NCI-H2227 treated with DMSO at 0.1 percent for 48 hours (cell line): ENCODE data around the gene ZNF444.
A peak's percentile ranks its signal among the peaks of the same experiment; 100 is the strongest.

Source experiments
- DNase-seq: peaks from one replicate; lab custom pipeline; 2025; lab: John Stamatoyannopoulos, UW

ZNF444 gene

DNA sequence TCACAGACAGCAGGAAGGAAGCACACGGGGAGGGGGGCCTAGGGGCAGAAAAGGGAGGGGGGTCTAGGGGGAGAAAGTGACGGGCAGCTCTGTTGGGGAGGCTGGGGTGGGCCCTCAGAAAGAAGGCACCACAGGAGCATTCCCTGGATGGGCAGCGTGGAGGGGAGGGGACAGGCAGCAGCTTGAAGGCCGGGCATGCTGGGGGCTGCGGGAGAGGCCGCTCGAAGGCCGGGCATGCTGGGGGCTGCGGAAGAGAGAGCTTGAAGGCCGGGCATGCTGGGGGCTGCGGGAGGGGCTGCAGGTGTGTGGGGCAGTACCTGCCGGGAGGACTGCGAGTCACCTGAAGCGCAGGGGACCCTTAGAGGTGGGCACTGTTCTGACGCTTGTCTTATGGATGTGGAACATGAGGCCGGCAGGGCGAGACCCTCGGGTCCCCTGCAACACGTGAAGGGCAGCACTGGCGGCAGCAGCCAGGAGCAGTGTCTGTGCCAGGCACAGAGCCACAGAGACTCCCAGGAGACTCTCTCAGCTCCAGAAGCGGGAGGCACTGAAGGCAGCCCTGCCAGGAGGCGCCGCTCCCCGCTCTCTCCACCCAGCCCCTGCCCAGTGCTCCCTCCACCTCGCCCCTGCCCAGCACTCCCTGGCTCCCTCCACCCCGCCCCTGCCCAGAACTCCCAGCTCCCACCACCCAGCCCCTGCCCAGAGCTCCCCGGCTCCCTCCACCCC, 33.3 kb upstream of the ZNF444 start:
- no peak for DNase-seq

DNA sequence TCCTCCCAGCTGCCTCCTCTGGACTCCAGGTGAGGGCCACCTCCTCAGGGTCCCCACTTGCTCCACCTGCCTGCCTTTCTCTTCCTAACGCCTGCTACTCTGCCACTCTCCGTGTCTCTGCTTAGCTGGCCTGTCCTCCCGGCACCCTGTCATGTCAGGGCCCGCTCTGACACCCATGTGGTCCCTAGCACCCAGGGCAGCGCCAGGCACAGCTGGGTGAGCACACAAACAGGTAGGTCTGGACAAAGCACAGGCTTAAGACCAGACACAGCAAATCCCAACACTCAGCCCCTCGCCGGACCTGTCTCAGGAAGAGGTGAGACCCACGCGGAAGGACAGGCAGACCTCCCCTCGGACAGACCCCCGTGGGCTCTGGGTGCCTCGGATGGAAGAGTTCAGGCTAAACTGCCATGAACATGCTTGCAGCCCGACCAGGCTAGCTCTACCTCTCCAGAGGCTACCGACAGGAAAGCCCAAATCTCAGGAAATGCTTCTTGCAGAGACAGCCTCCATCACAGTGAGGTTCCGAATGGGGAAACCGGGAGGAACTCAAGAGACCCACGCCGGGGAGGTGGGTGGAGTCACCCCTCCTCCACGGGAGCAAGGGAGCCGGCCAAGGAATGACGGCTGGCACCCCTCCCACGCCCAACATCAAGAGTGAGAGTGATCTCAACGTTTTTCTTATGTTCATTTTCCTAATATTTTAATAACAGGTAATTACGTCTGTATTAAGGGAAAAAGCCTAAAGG, 32.5 kb upstream of the ZNF444 start:
- no peak for DNase-seq

DNA sequence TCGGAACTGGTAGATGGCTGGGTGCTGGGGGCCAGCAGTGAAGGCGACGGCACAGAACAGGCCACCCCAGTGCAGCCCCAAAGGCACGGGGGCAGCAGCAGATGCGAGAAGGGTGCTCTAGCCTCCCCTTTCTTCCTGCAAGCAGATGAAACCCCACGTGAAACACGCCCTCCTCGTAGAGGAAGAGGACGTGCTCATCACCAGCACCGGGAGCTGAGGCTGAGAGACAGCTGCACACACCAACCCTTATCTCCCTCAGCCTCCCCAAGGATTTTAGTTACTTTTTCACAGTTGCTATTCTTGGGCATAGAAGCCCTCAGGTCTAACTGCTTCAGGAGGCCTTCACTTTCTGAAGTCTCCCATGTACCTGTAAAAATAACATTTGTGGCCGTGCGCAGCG, 31.9 kb upstream of the ZNF444 start:
- DNase-seq: no peak

DNA sequence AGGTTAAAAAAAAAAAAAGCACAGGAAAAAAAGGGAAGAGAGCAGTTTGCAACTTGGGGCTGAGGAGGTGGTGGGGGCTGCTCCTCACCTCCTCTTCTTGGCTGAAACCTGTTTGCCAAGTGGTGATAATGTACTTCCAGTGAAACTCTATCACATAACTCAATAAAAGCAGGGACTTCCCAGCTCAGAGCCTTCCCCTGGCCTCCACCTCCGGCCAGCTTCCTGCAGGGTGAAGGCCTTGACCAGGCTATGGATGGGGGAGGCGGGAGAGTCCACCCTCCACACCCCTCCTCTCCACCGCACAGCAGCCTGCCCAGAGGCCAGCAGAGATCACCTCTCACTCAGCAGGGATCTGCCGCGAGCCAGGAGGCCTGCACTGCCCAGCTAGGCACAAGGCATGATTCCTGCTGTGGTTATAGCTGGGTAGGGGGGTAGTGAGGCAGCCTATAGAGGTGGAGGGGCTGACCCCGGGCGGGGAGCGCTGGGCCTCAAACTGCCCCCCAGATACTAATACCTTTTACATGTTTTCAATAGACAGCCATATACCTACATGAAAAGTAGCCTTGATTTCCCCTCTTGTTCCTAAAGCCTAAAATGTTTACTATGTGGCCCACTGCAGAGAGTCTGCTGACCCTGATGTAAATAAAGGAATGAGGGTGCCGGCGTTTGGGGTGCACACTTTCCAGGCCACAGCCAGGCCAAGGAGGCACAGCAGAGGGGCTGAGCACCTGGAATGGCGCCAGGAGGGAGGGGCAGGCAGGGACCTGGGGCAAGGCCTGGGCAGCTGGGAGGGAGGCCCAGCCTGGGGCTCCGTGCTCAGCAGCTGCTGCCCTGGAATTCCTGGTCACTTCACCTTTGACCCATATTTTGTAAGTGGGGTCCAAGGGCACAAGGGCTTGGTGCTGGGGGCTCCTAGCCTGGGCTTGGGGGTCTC, 30.3 kb upstream of the ZNF444 start:
- DNase-seq: no peak

DNA sequence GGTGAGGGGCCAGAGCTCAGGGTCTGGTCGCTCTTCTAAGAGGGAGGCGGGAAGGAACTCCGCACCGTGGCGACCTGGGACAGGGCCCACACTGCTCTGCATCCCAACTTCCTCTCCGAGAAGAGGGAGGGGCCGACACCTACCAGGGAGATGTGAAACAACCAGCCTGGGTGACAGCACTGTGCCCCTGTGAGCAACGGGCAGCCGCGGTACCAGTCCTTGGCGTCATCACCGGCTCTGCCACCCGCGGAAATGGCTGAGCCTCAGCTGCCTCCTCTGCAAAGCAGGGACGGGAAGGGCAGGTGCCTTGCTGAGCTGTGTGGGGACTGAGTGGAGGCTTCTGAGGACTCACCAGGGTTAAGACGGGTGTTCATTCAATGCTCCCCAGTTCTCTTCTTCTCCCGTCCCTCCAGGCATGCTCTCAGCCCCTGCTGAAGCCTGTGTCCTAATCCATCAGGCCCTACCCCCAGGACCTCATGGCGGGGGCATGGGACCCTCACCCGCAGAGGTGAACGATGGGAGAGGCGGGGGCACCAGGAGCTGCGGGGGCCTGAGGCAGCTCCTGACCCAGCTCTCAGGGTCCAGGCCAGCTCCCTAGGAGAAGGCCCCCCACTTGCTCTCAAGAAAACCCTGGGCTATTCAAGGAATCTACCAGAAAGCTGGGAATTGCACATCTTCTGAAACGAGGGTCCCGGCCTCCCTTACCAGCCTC, 29.3 kb upstream of the ZNF444 start:
- DNase-seq: peak; percentile 42

DNA sequence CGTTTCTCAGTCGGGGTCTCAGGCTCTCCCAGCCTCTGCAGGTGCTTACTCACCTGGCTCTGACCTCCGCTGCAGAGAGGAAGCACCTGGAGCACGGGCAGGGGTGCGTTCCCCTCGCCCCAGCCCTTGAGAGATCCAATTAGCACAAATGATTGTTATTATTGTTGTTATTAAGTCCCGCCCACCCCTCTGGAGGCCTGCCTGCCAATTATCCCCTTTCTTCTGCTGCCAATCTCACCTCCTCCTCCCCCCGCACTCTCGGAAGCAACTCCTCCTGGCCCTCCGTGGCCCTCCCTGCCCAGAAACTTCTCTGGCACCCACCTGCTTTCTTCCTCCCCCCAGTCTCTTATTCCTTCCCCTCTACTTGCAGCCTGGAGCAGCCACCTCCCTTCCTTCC, 28.8 kb upstream of the ZNF444 start:
- DNase-seq: peak; percentile 64

DNA sequence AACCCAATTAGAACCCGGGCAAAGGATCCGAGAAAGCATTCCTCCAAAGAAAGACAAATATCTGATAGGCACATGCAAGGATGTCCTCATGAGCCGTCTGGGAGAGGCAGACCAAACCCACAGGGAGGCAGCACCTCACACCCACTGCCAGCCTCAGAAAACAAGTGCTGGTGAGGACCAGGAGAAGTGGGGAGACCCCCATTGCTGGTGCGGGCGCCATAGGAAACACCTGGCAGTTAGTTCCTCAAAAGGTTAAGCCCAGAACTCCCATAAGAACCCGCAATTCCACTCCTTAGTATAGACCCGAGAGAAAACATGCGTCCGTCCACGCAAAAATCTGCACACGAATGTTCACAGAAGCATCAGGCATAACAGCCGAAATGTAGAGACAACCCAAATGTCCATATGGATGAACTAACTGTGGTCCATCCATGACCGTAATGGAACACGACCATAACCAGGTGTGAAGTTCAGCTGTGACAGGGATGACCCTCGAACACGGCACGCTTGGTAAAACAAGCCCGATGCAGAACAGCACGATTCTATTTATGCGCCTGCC, 27.9 kb upstream of the ZNF444 start:
- no peak for DNase-seq

DNA sequence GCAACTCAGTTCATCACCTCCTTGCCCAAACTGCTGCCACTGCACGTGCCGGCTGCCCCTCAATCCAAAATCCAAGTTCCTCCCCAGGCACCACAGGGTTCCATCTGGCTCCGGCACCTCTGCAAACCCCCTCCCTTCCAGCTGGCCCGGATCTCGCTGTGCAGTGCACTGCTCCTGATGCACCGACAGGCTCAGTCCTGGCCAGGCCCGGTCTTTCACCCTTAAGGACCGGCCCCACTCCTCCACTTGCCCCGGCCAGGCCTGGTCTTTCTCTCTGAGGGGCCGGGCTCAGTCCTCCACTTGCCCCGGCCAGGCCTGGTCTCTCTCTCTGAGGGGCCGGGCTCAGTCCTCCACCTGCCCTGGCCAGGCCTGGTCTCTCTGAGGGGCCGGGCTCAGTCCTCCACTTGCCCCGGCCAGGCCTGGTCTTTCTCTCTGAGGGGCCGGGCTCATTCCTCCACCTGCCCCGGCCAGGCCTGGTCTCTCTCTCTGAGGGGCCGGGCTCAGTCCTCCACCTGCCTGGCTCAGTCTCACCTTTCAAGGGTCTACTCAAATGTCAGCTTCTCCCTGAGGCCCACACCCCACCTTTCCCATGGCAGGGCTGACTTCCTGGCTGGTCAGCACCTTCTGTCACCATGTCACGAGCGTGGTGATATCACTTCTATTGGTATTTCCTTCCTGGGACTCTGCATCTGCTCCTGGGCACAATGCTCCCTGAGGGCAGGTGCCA, 26.9 kb upstream of the ZNF444 start:
- DNase-seq: no peak

DNA sequence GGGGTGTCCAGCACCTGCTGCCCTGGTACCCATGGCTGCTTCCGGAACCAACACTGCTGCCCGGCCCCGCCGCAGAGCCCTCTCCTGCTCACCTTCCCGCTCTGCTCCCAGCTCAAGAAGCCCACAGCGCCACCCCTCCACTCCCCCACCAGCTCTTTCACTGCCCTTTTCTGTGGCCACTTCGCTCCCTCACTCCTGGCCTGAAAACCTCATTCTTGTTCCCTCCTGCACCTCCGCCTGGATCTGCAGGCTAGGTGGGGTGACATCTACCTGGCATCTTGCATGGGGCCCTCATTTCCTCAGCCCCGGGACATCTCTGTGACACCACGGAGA, 26.3 kb upstream of the ZNF444 start:
- no peak for DNase-seq

DNA sequence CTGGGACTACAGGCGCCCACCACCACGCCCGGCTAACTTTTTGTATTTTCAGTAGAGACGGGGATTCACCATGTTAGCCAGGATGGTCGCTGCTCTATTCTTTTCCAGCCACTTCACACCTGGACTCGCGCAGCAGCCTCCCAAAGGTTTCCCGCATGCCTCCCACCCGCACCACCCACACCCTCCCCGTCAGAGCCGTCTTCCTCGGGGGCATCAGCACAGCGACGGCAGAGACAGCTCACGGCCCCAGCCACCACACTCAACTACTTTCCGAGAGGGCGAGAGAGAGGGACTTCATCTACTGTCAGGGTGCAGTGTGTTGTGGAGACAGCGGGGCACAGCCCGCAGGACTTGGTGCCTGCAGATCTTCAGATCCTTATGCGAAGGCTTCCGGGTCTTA, 25.6 kb upstream of the ZNF444 start:
- no peak for DNase-seq

DNA sequence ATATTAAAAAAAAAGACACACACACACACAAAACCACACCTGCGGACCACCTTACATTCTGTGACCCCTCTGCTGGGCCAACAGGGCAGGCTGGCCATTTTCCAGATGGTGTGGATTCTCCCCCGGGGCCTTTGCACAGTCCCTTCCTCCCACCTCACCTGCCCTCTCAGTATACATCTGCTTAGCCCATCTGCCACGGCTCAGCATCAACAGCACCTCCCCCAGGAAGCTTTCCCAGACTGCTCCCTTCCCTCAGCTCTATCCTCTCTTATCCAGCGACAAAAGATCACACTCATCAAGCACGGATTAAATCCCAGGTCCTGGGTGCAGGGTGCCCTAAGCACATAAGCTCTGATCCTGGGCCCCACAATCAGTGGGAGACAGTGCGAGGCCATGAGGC, 24.5 kb upstream of the ZNF444 start:
- DNase-seq: no peak

DNA sequence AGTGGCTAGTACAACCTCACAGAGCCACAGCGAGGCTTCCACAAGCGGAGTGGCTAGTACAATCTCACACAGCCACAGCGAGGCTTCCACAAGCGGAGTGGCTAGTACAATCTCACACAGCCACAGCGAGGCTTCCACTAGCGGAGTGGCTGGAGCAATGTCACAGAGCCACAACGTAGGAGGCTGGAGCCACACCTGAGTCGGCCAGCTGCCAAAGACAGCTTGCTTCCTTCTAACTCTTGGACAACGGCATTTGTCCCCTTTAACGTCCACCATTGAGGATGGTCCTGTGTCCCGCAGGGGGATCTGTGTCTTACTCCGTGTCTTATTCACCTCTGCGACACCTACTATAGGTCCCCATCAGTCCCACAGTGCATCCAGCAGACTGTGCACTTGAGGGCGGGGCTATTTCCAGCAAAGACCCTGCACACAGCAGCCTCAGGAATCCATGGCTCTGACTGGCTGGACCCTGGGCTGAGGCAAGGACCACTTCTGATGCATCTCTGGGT, 23.7 kb upstream of the ZNF444 start:
- no peak for DNase-seq

DNA sequence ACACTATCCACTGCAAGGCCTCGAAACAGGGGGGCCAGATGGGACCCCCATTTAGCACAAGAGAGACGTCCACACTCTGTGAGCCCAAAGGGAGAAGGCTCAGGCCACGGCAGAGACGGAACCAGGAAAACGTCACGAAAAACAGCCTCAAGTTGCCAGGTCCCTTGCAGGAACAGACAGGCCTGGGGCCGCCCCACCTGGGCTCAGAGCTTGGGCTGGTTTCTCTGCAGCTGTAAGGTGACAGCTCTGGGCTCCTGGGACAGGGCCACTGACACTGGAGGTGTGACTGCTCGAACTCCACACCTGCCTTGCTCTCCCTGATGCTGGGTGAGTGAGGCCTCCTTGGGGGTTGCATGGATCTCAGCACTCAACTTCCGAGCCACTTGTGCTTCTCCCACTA, 23.2 kb upstream of the ZNF444 start:
- DNase-seq: no peak

DNA sequence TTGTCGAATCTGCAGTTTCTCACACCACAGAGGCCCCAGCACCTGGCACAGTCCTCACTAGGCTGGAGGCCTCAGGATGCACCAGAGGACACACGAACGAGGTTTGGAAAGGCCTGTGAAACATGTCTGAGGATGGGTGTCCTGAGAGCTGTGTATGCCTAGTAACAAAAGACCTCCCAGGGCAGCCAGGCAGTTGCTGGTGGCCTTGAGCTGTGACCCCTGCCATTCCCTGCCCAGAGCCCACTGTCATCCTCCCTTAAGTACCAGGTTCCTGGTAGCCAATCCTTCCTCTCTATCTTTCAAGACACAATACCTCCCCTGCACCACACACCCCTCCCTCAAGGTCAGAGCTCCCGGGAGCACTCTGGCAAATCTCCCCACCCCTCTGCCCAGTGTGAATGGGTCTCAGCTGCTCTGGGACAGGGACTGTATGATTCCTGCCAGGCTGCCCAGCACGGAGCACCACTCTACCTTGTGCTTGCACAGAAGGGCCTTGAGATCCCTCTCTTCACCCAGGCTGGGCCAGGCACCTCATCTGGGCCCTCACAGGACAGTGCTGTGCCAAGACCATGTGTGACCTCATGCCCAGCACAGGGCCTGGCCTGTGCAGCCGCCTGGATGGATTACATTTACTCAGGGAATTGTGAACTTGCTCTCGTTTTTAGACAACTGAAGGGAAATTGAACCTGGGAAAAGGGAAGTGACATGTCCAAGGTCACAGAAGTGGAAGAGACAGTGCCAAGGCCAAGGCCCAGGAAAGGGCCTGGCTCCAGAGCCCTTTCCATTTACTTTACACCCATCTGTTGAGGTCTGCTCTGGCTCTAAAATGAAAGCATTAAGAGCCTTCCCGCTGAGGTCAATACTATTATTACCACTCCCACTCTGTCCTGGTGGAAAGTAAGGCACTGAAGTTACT, 22.2 kb upstream of the ZNF444 start:
- no peak for DNase-seq

DNA sequence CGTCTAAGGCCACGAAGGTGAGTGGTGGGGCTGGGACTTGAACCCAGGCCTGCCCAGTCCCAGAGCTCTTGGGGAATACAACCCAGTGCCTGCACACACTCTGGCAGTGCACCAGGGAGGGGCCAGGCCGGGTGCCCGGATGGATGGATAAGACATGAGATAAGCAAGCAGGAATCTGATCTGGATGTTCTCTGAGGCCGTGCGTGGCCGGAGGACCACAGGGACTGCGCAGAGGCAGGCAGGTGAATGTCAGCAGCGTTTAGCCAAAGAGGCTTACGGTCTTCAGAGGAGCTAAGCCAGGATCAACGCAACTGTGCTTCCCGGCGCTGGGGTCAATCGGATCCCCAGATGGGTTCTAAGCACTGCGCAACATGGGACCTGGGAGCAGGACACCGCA, 21.5 kb upstream of the ZNF444 start:
- no peak for DNase-seq

DNA sequence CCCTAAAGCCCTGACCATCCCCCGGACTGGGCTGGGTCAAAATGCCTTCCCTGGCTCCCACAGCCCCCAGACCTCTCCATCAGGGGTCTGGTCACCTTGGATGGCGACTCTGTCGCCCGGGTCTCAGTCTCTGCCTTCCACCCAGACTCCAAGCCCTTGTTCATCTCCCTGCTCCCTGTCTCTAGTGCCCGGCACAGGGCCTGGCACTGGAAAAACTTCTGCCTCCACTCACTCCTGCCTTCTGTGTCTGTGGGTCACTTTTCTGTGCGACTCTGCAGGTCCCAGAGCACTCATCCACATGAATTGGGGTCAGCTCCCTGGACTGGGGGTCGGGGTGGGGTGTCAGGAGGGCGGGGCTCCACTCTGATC, 21.1 kb upstream of the ZNF444 start:
- DNase-seq: no peak

DNA sequence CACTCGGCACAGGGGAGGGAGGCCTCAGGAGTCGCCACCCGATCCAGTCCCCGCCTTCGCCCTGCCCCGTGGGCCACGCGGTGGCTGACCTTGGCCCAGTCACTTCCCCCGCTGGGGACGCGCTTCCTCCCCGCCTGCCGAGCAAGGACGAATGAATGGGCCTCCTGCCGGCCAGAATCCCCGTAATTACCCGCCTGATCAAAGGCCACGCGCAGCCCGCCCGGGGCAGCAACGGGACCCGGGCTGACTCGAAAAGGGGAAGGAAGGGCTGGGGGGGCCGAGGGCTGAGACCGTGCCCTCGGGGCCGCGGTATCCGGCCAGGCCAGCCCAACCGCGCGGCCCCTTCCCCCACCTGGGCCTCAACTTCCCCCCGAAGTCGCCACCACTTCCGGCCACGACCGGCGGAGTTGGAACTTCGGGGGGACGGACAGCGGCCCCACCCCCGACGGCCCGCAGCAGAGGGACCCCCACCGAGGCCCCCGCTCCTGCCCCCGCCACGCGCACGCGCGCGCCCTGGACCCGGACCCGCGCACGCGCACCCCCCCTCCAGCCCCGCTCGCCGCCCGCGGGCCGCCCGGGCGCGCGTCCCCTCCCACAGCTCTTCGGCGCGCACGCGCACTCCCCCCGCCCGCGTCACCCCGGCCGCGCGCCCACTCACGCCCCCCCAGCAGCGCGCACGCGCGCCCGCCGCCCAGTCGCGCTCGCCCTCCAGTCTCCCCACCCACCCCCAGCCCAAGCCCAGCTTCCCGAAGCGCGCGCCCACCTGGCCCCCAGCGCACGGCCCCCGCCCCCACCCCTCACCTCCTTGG, 20.5 kb upstream of the ZNF444 start:
- peak; percentile 94 for DNase-seq

DNA sequence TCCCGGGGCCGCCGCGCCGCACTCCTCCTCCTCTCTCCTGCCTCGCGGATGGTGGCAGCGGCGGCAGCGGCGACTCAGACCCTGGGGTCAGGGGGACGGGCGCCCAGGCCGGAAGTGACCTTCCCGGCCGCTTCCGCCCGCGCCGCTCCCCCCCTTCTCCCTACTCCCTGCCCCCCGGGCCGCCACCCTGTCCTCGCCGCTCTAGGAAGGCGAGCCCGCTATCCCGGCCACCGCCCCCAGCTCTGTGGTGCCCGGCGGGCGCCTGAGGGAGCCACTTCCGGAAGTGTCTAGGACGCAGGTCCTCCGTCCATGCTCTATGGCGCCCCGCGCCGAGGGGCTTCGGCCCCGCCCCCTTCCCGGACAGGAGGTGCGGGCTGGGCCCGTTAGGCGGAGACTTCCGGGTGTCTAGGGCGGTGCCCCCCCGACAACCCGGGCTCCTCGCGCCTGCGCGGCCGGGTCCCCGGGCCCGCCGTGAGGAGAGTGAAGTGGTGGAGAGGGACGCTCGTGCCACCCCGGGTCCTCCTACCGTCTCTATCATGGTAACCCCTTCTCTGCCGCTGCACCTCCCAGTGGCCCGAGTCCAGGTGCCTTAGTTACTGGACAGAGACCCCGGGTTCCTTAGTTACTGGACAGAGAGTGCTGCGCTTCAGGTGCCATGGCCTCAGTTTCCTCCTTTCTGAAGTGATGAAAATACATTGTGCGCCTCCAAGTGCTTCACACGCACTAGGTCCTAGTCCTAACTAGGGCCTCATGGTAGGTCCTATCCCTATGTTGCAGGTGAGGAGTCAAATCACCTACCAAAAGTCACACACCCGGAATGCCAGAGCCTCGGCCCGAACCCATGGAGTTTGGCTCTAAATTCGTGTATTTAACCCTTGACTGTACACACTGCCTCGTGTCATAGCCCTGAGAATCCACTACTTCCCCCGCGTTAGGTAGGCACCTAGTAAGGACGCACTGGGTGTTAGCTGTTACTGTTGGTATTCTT, 19.6 kb upstream of the ZNF444 start, which contains the start of gene ZNF787:
Gene ZNF787 (minus strand): TSS at position 116 of the 988 bp plus-strand sequence. CDS start 18,078 bp downstream, outside the sequence.
- DNase-seq: peak; percentile 100
